HG02623 (cell line): ENCODE measurements around the gene HBA2.
"Not testable (repeated sequence)": the region's sequence is repeated elsewhere in the genome, so short reads cannot be mapped to it uniquely, and the experiment has no call there.

Source experiments
- ATAC-seq: cut with Tn5 transposase; IDR thresholded peaks from one replicate; pipeline ENCODE4 v1.9.1; 2021; ENCODE audit warnings: moderate library complexity; ENCODE audit not compliant: unreplicated experiment

HBA2 gene

GRCh38 chr16:154217-155030, 18.3 kb upstream of the HBA2 start:
- no peak for ATAC-seq

DNA sequence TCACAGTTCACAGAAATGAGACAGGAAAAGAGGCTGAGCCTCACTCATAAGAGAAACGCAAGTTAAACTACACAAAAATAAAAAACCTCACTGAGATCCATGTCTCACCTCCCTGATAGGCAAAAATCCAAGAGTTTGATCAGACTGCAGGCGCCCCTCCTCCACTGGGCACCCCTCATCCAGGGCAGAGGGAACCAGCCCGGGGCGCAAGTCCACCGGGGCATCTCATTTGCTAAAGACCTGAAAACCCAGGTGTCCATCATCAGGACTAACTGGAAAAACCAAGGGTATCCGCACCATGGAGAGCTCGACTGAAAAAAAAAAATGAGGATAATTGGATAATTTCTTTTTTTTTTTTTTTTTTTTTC, 17.7 kb upstream of the HBA2 start:
- ATAC-seq: no peak

- no peak for ATAC-seq
Observed at GRCh38 chr16:159136-159849, 13.4 kb upstream of the HBA2 start.

DNA sequence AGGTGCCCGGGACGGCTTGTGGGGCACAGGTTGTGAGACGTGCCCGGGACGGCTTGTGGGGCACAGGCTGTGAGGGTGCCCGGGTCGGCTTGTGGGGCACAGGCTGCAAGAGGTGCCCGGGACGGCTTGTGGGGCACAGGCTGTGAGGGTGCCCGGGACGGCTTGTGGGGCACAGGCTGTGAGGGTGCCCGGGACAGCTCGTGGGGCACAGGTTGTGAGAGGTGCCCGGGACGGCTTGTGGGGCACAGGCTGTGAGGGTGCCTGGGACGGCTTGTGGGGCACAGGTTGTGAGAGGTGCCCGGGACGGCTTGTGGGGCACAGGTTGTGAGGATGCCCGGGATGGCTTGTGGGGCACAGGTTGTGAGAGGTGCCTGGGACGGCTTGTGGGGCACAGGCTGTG, 12.4 kb upstream of the HBA2 start:
- not testable (repeated sequence) for ATAC-seq

DNA sequence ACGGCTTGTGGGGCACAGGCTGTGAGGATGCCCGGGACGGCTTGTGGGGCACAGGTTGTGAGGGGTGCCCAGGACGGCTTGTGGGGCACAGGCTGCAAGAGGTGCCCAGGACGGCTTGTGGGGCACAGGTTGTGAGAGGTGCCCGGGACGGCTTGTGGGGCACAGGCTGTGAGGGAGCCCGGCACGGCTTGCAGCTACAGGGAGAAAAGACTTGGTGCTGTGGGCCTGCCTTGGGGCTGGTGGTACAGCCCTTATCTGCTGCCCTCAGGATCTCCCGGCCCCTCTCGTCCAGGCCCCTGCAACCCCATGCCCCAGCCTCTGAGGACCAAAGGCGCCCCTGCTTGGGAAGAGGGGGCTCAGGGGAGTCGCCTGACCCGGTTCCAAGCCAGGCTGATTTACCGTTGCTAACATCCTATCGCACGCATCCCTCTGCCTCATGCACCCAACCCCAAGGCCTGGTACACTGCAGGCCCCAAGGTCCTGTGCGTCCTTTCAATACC, 11.9 kb upstream of the HBA2 start:
- ATAC-seq: no peak

DNA sequence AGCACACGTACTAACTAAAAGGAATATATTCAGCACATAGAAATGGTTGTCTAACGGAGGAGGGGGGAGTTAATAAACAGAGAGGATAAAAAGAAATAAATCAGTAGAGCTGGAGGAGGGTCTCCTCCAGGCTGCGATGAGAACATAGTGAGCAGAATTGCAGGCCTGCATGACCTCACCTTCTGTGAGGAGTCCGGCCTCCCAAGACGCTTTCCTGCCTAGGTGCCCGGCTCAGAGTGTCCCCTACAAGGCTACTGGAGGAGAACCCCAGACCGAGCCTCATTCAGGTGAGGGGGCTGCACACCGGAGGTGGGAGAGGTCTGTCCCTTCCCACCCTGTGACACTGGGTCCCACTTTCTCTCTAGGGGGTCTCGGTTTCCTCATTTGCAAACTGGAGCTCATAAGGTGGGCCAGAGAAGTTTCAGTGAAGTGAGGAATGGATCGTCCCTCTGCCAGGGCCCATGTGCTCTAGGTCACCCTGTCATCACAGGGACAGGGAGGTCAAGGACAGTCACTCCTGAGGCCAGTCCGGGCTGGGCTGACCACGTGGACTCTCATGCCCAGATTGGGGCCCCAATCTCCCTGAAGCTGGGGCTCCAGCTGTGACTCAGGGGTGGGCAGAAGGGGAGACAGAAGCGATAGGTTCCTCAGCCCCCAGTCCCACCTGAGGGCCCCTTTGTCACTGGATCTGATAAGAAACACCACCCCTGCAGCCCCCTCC, 10.2 kb upstream of the HBA2 start:
- ATAC-seq: no peak

GRCh38 chr16:163139-163538, 9.5 kb upstream of the HBA2 start:
- ATAC-seq: not testable (repeated sequence)

GRCh38 chr16:163696-164095, 9.0 kb upstream of the HBA2 start:
- not testable (repeated sequence) for ATAC-seq

GRCh38 chr16:164134-164823, 8.4 kb upstream of the HBA2 start:
- not testable (repeated sequence) for ATAC-seq

DNA sequence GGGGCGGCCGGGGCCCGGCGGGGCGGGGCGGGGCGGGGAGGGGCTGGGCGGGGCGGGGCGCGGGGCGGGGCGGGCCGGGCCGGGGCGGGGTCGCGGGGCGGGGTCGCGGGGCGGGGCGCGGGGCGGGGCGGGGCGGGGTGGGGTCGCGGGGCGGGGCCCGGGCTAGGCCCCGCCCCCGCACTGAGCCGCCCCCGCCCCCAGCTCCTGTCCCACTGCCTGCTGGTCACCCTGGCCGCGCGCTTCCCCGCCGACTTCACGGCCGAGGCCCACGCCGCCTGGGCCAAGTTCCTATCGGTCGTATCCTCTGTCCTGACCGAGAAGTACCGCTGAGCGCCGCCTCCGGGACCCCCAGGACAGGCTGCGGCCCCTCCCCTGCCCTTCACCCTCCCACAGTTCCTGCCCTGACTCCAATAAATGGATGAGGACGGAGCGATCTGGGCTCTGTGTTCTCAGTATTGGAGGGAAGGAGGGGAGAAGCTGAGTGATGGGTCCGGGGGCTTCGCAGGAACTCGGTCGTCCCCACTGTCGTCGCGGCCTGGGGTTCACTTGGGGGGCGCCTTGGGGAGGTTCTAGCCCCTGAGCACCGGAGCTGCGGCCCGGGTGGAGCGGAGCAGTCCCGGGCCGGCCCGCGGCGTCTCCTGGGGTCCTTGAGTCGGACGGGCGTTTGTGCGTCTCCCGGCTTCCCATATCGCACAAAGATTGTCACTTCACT, 7.7 kb upstream of the HBA2 start:
- ATAC-seq: no peak

DNA sequence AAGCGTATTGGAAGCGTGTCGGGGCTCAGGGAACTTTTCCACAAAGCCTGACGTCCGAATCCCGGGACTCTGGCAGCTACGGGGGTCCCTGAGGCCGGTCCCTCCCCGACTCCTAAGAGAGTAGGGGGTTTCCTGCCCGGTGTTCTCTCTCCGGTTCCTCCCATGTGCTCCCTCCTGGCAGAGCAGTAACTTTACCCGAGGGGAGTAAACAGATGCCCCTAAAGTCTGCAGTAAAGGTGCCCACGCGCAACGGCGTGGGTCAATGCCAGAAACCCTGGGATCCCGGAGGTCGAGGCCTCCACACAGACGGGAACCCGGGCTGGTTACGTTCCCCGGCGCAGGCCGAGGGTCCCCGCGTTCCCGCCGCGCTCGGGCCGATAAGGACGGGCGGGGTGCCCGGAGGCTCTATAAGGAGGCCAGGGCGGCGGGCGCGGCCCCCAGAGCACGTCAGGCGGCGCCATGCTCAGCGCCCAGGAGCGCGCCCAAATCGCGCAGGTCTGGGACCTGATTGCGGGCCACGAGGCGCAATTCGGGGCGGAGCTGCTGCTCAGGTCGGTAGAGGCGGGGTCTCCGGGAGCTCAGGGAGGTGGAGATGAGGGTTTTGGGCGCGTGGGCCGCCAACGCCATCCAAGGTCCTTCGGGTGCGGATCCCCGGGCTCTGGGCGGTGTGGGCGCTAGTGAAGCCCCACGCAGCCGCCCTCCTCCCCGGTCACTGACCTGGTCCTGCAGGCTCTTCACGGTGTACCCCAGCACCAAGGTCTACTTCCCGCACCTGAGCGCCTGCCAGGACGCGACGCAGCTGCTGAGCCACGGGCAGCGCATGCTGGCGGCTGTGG, 6.9 kb upstream of the HBA2 start, which contains the start of gene HBM:
Gene HBM, plus strand, starts transcription at position 440 of the 836 bp plus-strand sequence. Its CDS starts 20 bp downstream, at position 460.
- ATAC-seq: no peak

- ATAC-seq: no peak
Observed at GRCh38 chr16:166375-167121, 6.1 kb upstream of the HBA2 start.

GRCh38 chr16:167122-167690, 5.5 kb upstream of the HBA2 start:
- ATAC-seq: no peak

- ATAC-seq: no peak
Observed at GRCh38 chr16:168424-168823, 4.3 kb upstream of the HBA2 start.

GRCh38 chr16:169014-169413, 3.7 kb upstream of the HBA2 start:
- ATAC-seq: no peak

GRCh38 chr16:170088-170507, 2.6 kb upstream of the HBA2 start:
- ATAC-seq: not testable (repeated sequence)

- no peak for ATAC-seq
Observed at GRCh38 chr16:170788-171187, 1.9 kb upstream of the HBA2 start.

DNA sequence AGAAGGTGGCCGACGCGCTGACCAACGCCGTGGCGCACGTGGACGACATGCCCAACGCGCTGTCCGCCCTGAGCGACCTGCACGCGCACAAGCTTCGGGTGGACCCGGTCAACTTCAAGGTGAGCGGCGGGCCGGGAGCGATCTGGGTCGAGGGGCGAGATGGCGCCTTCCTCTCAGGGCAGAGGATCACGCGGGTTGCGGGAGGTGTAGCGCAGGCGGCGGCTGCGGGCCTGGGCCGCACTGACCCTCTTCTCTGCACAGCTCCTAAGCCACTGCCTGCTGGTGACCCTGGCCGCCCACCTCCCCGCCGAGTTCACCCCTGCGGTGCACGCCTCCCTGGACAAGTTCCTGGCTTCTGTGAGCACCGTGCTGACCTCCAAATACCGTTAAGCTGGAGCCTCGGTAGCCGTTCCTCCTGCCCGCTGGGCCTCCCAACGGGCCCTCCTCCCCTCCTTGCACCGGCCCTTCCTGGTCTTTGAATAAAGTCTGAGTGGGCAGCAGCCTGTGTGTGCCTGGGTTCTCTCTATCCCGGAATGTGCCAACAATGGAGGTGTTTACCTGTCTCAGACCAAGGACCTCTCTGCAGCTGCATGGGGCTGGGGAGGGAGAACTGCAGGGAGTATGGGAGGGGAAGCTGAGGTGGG, 657 bp downstream of the HBA2 start:
- not testable (repeated sequence) for ATAC-seq
